Large intestine (tissue), 12 donors: ENCODE data around the gene MYRF. TPM values are rescaled to one million over a fixed set of nuclear protein-coding genes. Genes with fewer than 3 reads are reported as not detected.
A peak's percentile ranks its signal among the peaks of the same experiment; 100 is the strongest.

Experiments used
- DNase-seq, 2 donors: peaks; one replicate each; pipeline versions ENCODE4 v3.0.0 to v3.0.0-alpha.2; 2013
- H3K27ac ChIP-seq: one replicate; pipeline ENCODE4 v1.5.1; 2013; ENCODE audit warnings: low read length
- H3K27me3 ChIP-seq: 2 replicates; pipeline ENCODE4 v1.6.1; 2013; ENCODE audit warnings: low read length; ENCODE audit not compliant: control insufficient read depth, insufficient read depth
- H3K36me3 ChIP-seq: 2 replicates; pipeline ENCODE4 v1.6.1; 2013; ENCODE audit warnings: low read length; ENCODE audit not compliant: control insufficient read depth, insufficient read depth
- H3K4me1 ChIP-seq: one replicate; pipeline ENCODE4 v1.6.1; 2013; ENCODE audit warnings: low read length; ENCODE audit not compliant: control insufficient read depth, insufficient read depth
- H3K4me3 ChIP-seq: one replicate; pipeline ENCODE4 v1.5.1; 2013; ENCODE audit warnings: low read length
- H3K9me3 ChIP-seq: one replicate; pipeline ENCODE4 v1.6.1; 2013; ENCODE audit warnings: mild to moderate bottlenecking, low read depth, low read length, moderate library complexity; ENCODE audit not compliant: control insufficient read depth
- WGBS: methylation state at CpG from one replicate; pipeline ENCODE4 v1.1.5; 2013; ENCODE audit warnings: low lambda C conversion rate; ENCODE audit not compliant: insufficient coverage; 5-methylcytosine and 5-hydroxymethylcytosine counted together
- long read RNA-seq, 11 donors: transcript quantifications; one replicate each; lab custom pipeline, GENCODE V29; 2026
- polyA plus RNA-seq: library from polyadenylated mRNA; unstranded; fragments of 120-200 nt; gene quantifications from one replicate; pipeline ENCODE4 v1.2.1, GENCODE V29; 2013

Gene MYRF
- polyA plus RNA-seq, result 55.5 TPM
- long read RNA-seq, donor 1, result 0 reads
- long read RNA-seq, donor 2, result 0 reads
- long read RNA-seq, donor 3, result 0 reads
- long read RNA-seq, donor 4, result 0 reads
- long read RNA-seq, donor 5, result 0 reads
- long read RNA-seq, donor 6, partial matches to known transcripts, result 10 of 10 reads
- long read RNA-seq, donor 6, other reads (novel, unspliced or antisense), result 0 of 10 reads
- long read RNA-seq, donor 7, partial matches to known transcripts, result 5 of 6 reads
- long read RNA-seq, donor 7, other reads (novel, unspliced or antisense), result 0 of 6 reads
- long read RNA-seq, donor 8, partial matches to known transcripts, result 11 of 11 reads
- long read RNA-seq, donor 8, other reads (novel, unspliced or antisense), result 0 of 11 reads
- long read RNA-seq, donor 9, result 0 reads
- long read RNA-seq, donor 10, partial matches to known transcripts, result 27 of 28 reads
- long read RNA-seq, donor 10, other reads (novel, unspliced or antisense), result 0 of 28 reads
- long read RNA-seq, donor 11, partial matches to known transcripts, result 376 of 383 reads
- long read RNA-seq, donor 11, other reads (novel, unspliced or antisense), result 6 of 383 reads

DNA sequence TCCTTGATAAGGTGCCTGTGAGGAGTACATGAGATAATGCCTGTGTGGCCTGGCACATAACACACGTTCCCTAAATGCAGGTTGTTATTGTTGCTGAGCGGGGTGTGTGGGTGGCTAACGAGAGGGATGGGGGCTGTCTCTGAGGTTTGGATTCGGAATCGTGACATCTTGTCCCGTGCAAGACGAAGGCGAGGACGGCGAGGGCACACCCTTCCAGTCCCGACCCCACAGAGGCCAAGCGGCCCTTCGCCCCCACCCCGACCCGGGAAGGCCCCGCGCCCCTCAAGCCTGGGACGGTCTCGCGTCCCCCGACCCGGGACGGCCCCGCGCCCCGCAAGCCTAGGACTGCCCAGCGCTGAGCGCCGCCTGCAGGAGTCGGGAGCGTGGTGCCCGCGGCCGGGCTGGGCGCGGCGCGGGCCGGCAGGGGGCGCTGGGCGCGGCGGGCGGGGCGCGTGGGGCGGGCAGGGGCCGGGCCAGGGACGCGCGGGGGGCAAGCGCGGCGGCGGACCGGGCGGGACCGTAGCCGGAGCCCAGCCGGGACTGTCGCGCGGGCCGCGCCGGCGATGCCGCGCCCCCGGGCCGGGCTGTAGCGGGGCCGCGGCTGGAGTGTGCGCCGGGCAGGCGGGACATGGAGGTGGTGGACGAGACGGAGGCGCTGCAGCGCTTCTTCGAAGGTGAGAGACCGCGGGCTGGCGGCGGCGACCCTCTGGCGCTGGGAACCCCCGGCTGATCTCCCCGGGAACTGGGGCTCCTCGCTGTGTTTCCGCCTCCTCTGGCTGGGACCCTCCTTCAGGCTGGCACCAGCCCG is at the start of gene MYRF:
Gene MYRF (plus strand): TSS at position 520 of the 808 bp plus-strand sequence. CDS start 109 bp downstream, at position 629.
- Histone ChIP-seq H3K36me3 (no peaks in the 10 kb centered on the region), H3K4me1 (peaks cover 55% of the 10 kb centered on the region), H3K27me3 (no peaks in the 10 kb centered on the region), H3K9me3 (peaks cover 3% of the 10 kb centered on the region), H3K27ac (peak within 1 kb of the TSS; percentile 1), H3K4me3 (peak within 1 kb of the TSS; percentile 91)
- WGBS, result no CpG with 5 or more reads among the region's 93 CpGs
- DNase-seq, result peak; percentile 38 to 66

DNA sequence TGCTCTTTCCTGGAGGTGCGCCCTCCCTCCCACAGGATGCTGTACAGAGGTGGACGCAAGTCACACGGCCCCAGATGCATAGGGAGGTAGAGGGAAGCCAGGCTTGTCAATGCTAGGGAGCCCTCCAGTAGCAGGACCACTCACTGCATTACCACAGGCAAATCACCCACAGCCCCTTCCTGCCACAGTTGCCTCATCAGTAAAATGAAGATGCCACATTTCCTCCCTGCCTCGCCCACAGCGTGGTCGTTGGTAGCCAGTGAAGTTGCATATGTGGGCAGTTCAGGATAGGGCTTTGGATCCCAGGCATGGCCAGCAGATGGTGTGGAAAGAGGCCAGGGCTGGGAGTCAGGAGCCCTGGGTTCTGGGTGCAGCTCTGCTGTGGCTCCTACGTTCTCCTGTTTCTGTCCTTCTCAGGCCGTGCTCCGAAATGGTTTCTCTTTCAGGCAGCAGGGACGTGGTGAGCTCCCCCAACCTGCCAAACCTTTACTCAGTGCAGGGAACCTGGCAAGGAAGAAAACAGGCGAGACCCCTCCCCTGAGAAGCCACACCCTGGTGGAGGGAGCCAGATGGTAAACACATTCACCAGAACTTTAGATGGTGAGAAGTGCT is 49.6 kb upstream of the MYRF start:
- Histone ChIP-seq H3K27me3 (no peaks in the 10 kb centered on the region), H3K9me3 (no peaks in the 10 kb centered on the region), H3K27ac (no peak overlapping the region), H3K36me3 (no peaks in the 10 kb centered on the region), H3K4me1 (peaks cover 49% of the 10 kb centered on the region), H3K4me3 (no peak overlapping the region)
- DNase-seq, result no peak
- WGBS, result no CpG with 5 or more reads among the region's 11 CpGs

DNA sequence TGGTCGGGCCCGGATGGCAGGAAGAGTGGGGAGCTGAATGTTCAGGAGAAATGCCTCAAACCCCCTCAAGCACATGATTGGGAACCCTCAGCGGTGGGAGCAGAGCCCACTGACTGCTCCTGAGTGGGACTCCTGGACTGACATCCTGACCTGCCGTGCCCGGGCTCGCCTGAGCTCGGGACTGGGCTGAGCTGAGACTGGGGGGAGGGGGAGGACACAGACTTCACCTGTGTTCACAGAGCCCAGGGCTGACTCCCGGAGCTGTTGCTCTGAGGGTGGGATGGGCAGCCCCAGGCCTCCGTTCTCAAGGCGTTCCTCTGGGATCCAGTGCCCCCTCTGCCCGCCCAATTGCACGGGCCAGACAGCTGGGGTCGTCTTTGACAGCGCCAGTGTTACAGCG is 47.6 kb upstream of the MYRF start:
- no peak overlapping the region for H3K27ac ChIP-seq
- H3K27me3 ChIP-seq, result no peaks in the 10 kb centered on the region
- WGBS, result no CpG with 5 or more reads among the region's 15 CpGs
- H3K4me1 ChIP-seq, result peaks cover 29% of the 10 kb centered on the region
- no peak overlapping the region for H3K4me3 ChIP-seq
- no peaks in the 10 kb centered on the region for H3K36me3 ChIP-seq
- no peaks in the 10 kb centered on the region for H3K9me3 ChIP-seq
- DNase-seq, result no peak

DNA sequence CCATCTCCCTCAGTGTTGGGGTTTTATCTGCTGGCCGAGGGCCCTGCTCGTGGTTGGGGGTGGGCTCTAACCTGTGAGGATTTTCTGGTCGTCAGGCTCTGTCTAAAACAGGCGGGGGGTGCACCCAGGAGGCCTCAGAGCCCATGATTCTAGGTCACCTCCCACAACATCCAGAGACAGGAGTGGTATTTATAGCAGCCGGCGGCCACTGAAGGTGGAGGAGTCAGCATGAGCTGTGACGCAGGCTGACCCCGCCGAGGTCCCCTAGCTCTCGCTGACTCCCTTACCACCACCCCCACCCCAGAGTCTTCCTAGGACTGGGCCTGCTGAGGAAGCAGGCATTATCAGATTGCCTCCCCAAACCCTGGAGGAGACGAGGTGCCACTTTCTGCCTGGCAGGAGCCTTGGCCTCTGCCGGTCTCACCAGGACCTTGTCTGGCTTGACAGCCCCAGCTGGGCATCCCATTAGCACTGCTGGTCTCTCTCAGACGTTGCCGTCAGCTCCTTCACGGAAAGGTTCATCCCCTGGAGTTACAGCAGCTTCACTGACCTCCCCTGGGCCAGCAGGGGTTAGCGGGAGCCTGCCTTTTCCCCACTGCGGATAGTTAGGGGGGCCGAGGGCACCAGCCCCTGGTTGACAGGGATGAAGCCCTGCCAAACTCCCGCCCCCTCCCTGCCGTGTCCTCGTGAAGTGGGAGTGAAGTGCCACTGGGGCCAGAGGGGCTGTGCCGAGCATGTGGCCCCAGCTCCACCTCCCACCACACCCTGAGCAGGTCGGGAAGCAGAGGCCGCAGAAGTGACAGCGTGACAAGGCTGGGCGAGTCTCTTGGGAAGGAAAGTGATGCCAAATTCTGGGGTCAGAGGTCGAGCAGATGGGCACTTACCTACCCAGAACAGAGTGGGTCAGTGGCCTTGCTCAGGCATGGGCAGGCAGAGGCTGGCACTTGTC is 45.7 kb upstream of the MYRF start:
- no peak for DNase-seq
- WGBS, result no CpG with 5 or more reads among the region's 27 CpGs
- Histone ChIP-seq H3K9me3 (no peaks in the 10 kb centered on the region), H3K4me3 (no peak overlapping the region), H3K27me3 (no peaks in the 10 kb centered on the region), H3K4me1 (peaks cover 10% of the 10 kb centered on the region), H3K27ac (peak overlapping the region; percentile 15), H3K36me3 (peaks cover 3% of the 10 kb centered on the region)

DNA sequence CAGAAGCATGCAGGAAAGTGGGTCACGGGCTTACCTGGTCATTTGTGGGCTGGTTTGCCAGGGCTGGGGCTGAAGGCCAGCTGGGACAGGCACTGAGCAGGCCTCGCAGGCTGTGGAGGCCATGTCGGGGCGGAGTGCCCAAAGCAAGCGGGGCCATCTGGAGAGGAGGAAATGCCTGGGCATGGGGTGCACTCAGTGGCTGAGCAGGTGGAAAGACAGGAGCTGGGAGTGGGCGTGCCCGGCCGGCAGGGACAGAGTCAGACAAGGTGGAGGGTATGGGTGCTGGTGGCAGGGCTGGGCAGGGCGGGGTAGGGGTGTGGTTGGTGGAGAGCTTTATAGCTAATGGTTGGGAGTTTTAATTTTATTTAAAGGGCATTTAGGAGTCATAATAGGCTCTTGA is 44.9 kb upstream of the MYRF start:
- Histone ChIP-seq H3K36me3 (peaks cover 3% of the 10 kb centered on the region), H3K27ac (peak overlapping the region; percentile 15), H3K4me3 (no peak overlapping the region), H3K27me3 (no peaks in the 10 kb centered on the region), H3K9me3 (no peaks in the 10 kb centered on the region), H3K4me1 (peaks cover 8% of the 10 kb centered on the region)
- WGBS, result 60% methylated on average over 1 of the region's 9 CpGs
- DNase-seq, result peak in 1 of 2 donors; percentile 59

DNA sequence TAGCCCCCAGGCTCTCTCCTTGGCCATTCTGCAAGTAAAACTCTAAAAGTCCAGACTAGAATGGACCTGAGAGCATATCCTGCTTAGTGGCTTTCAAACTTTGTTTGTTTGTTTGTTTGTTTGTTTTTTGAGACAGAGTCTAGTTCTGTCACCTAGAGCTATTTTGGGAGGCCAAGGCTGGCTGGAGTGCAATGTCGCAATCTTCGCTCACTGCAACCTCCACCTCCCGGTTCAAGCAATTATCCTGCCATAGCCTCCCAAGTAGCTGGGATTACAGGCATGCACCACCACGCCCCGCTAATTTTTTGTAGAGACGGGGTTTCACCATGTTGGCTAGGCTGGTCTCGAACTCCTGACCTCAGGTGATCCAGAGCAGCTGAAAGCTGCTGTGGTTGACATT is 43.3 kb upstream of the MYRF start:
- no CpG with 5 or more reads among the region's 7 CpGs for WGBS
- Histone ChIP-seq H3K36me3 (peaks cover 4% of the 10 kb centered on the region), H3K9me3 (no peaks in the 10 kb centered on the region), H3K4me3 (no peak overlapping the region), H3K4me1 (peaks cover 8% of the 10 kb centered on the region), H3K27me3 (no peaks in the 10 kb centered on the region), H3K27ac (no peak overlapping the region)
- no peak for DNase-seq

DNA sequence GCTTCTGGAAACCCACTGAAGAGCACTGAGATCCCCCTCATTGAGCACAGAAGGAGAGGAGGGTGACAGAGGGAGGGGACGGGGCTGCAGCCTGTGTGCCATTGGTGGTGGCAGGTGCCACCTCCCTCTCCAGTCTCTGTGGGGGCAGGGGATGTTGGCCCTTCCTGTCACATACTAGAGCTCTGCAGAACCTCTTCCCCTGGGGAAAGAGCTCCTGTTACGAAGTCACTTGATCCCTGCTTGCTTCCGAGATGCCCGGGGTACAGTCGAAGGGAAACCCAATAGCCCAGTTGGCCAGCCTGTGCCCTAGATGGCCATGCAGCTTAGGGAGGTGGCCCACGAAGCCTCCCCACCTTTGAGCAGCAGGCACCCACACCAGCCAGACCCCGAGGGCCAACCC is 42.9 kb upstream of the MYRF start:
- Histone ChIP-seq H3K36me3 (peaks cover 9% of the 10 kb centered on the region), H3K4me1 (peaks cover 8% of the 10 kb centered on the region), H3K9me3 (no peaks in the 10 kb centered on the region), H3K27me3 (no peaks in the 10 kb centered on the region), H3K27ac (no peak overlapping the region), H3K4me3 (no peak overlapping the region)
- no CpG with 5 or more reads among the region's 7 CpGs for WGBS
- DNase-seq, result no peak

DNA sequence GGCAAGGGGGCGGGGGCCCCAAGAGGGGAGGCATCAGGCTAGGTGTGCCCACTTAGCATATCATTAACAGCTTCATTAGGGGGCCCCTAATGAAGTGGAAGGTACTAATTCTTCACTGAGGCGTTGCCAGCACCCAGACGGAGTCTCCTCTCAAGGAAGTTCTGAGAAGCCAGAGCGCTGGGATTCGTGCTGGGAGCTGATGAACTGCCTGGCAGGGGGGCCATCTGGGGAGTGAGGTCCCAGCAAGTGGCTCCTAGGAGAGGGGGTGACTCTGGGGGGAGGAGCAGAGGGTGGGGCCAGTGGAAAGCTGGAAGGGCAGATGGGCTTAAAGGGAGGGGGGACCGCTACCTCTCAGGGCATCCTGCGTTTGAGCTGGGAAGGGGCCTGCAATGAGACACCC is 42.4 kb upstream of the MYRF start:
- no peaks in the 10 kb centered on the region for H3K9me3 ChIP-seq
- DNase-seq, result no peak
- no peaks in the 10 kb centered on the region for H3K27me3 ChIP-seq
- WGBS, result no CpG with 5 or more reads among the region's 7 CpGs
- H3K36me3 ChIP-seq, result peaks cover 9% of the 10 kb centered on the region
- H3K4me1 ChIP-seq, result peaks cover 8% of the 10 kb centered on the region
- no peak overlapping the region for H3K4me3 ChIP-seq
- no peak overlapping the region for H3K27ac ChIP-seq

DNA sequence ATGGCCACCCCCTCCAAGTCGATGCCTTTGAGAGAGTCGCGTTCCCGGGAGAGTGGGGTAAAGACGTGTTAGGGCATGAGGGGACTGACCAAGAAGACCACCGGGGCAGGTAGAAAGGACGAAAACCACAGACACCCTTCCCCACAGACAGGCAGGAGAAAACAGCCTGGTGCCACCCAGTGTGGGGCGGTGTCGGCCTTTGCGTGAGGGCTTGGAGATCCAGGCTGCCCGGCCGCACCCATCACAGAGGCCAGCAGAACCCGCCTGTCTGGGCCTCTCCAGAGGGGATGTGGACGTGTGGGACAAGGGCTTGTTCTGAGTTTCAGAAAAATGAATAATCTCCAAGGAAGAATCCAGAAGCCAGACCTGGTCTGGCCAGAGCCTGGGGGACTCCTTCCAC is 41.4 kb upstream of the MYRF start:
- H3K9me3 ChIP-seq, result no peaks in the 10 kb centered on the region
- H3K4me3 ChIP-seq, result no peak overlapping the region
- H3K27ac ChIP-seq, result no peak overlapping the region
- peaks cover 9% of the 10 kb centered on the region for H3K36me3 ChIP-seq
- H3K4me1 ChIP-seq, result peaks cover 8% of the 10 kb centered on the region
- no peak for DNase-seq
- H3K27me3 ChIP-seq, result no peaks in the 10 kb centered on the region
- WGBS, result no CpG with 5 or more reads among the region's 14 CpGs
